ENCODE measurements around the gene CFAP65. TPM values are rescaled to one million over a fixed set of nuclear protein-coding genes. Genes with fewer than 3 reads are reported as not detected.

The CFAP65 gene
- total RNA-seq, 1 experiment from 2014 or later: 0.44 TPM

DNA sequence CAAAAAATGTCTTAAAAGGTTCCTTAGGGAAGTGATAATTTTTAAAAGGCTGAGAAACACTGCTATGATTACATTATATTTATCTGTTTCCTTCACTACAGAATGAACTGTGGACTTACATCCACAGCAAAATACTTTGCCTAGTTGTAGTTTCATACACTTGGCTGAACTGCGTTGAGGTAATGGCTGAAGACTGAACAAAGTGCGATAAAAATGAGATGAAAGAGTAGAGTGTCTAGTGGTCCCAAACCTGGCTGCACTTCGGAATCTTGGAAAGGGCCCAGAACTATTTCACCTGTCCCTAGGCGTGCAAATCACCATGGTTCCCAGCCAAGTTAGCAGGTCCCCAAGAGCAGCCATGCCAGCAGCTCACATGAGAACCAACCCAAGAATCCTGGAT lies 37.6 kb upstream of the CFAP65 start:
- H3K4me3 Mint-ChIP-seq: no peak overlapping the region
- ChIA-PET POLR2A (no interaction called here), CTCF (interaction anchor here (1.0 to 4.0 kb wide), 6 partner anchors 25 to 49 kb away, joined by 3 to 18 read pairs (median 6); no protein-coding TSS in a partner anchor)
- TF ChIP-seq, protein P1, sequence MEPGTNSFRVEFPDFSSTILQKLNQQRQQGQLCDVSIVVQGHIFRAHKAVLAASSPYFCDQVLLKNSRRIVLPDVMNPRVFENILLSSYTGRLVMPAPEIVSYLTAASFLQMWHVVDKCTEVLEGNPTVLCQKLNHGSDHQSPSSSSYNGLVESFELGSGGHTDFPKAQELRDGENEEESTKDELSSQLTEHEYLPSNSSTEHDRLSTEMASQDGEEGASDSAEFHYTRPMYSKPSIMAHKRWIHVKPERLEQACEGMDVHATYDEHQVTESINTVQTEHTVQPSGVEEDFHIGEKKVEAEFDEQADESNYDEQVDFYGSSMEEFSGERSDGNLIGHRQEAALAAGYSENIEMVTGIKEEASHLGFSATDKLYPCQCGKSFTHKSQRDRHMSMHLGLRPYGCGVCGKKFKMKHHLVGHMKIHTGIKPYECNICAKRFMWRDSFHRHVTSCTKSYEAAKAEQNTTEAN (CRISPR knock-in tag; IDR thresholded peaks at IDR 0.05): no peak
- no peak for TF ChIP-seq KAT7 (CRISPR knock-in tag; IDR thresholded peaks at IDR 0.05; ENCODE audit: borderline replicate concordance)
- no peak for TF ChIP-seq TEAD1 (CRISPR knock-in tag; IDR thresholded peaks at IDR 0.05)
- TF ChIP-seq TEAD4 (CRISPR knock-in tag; IDR thresholded peaks at IDR 0.05): no peak
- TF ChIP-seq ETV6 (CRISPR knock-in tag; IDR thresholded peaks at IDR 0.05): no peak
- H3K36me3 Mint-ChIP-seq: no peaks in the 10 kb centered on the region; the same call in 1 of the 2 replicates
- ATAC-seq (no peak), DNase-seq (ENCODE audit: low spot score) (no peak)
- no peak overlapping the region for H3K27ac Mint-ChIP-seq
- peaks cover 10% of the 10 kb centered on the region for H3K4me1 Mint-ChIP-seq
- H3K9me3 Mint-ChIP-seq: no peaks in the 10 kb centered on the region
- no peaks in the 10 kb centered on the region for H3K27me3 Mint-ChIP-seq (ENCODE audit: low read depth)

DNA sequence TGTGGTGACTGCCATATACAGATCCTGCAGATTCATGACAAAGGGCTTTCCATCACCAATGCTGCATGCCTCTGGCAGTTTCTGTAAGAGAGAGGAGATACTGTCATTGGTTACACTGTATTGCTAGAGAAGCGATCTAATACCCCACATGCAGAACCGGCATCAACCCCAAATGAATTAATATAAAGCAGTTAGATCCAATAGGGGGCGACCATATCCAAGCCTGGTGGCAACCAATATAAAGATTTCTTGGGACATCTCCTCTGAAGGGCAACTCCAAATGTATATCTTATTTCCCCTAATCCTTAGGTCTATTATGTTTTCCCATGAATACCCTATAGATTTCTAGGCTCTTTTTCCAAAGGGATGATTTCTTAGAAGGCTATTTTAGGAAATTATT lies 36.8 kb upstream of the CFAP65 start:
- Mint-ChIP-seq H3K27ac (no peak overlapping the region), H3K9me3 (no peaks in the 10 kb centered on the region), H3K4me1 (peaks cover 12% of the 10 kb centered on the region), H3K4me3 (no peak overlapping the region), H3K36me3 (no peaks in the 10 kb centered on the region; the same call in 1 of the 2 replicates), H3K27me3 (ENCODE audit: low read depth) (no peaks in the 10 kb centered on the region)
- ChIA-PET POLR2A (no interaction called here), CTCF (interaction anchor here (1.1 to 1.2 kb wide), 2 partner anchors 26 to 42 kb away, joined by 5 to 7 read pairs; no protein-coding TSS in a partner anchor)
- no peak for TF ChIP-seq ZNF219 (CRISPR knock-in tag; IDR thresholded peaks at IDR 0.05; ENCODE audit: borderline replicate concordance)
- no peak for TF ChIP-seq NR1H2 (CRISPR knock-in tag; IDR thresholded peaks at IDR 0.05)
- TF ChIP-seq, protein P2, sequence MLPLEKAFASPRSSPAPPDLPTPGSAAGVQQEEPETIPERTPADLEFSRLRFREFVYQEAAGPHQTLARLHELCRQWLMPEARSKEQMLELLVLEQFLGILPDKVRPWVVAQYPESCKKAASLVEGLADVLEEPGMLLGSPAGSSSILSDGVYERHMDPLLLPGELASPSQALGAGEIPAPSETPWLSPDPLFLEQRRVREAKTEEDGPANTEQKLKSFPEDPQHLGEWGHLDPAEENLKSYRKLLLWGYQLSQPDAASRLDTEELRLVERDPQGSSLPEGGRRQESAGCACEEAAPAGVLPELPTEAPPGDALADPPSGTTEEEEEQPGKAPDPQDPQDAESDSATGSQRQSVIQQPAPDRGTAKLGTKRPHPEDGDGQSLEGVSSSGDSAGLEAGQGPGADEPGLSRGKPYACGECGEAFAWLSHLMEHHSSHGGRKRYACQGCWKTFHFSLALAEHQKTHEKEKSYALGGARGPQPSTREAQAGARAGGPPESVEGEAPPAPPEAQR (CRISPR knock-in tag; IDR thresholded peaks at IDR 0.05): no peak
- no peak for TF ChIP-seq CREB1 (CRISPR knock-in tag; IDR thresholded peaks at IDR 0.05)
- TF ChIP-seq ZNF416 (CRISPR knock-in tag; IDR thresholded peaks at IDR 0.05): no peak
- TF ChIP-seq, protein P3, sequence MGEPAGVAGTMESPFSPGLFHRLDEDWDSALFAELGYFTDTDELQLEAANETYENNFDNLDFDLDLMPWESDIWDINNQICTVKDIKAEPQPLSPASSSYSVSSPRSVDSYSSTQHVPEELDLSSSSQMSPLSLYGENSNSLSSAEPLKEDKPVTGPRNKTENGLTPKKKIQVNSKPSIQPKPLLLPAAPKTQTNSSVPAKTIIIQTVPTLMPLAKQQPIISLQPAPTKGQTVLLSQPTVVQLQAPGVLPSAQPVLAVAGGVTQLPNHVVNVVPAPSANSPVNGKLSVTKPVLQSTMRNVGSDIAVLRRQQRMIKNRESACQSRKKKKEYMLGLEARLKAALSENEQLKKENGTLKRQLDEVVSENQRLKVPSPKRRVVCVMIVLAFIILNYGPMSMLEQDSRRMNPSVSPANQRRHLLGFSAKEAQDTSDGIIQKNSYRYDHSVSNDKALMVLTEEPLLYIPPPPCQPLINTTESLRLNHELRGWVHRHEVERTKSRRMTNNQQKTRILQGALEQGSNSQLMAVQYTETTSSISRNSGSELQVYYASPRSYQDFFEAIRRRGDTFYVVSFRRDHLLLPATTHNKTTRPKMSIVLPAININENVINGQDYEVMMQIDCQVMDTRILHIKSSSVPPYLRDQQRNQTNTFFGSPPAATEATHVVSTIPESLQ (CRISPR knock-in tag; IDR thresholded peaks at IDR 0.05): no peak
- TF ChIP-seq NFE2L1 (CRISPR knock-in tag; IDR thresholded peaks at IDR 0.05): no peak
- TF ChIP-seq ZNF121 (CRISPR knock-in tag; IDR thresholded peaks at IDR 0.05): no peak
- TF ChIP-seq, protein P4, sequence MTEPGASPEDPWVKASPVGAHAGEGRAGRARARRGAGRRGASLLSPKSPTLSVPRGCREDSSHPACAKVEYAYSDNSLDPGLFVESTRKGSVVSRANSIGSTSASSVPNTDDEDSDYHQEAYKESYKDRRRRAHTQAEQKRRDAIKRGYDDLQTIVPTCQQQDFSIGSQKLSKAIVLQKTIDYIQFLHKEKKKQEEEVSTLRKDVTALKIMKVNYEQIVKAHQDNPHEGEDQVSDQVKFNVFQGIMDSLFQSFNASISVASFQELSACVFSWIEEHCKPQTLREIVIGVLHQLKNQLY (CRISPR knock-in tag; IDR thresholded peaks at IDR 0.05): no peak
- no peak for TF ChIP-seq HMGA2 (CRISPR knock-in tag; IDR thresholded peaks at IDR 0.05)
- TF ChIP-seq SMAD4 (CRISPR knock-in tag; IDR thresholded peaks at IDR 0.05): no peak
- TF ChIP-seq, protein P5, sequence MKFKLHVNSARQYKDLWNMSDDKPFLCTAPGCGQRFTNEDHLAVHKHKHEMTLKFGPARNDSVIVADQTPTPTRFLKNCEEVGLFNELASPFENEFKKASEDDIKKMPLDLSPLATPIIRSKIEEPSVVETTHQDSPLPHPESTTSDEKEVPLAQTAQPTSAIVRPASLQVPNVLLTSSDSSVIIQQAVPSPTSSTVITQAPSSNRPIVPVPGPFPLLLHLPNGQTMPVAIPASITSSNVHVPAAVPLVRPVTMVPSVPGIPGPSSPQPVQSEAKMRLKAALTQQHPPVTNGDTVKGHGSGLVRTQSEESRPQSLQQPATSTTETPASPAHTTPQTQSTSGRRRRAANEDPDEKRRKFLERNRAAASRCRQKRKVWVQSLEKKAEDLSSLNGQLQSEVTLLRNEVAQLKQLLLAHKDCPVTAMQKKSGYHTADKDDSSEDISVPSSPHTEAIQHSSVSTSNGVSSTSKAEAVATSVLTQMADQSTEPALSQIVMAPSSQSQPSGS (CRISPR knock-in tag; IDR thresholded peaks at IDR 0.05; ENCODE audit: borderline replicate concordance, low read depth): no peak
- TF ChIP-seq, protein P6, sequence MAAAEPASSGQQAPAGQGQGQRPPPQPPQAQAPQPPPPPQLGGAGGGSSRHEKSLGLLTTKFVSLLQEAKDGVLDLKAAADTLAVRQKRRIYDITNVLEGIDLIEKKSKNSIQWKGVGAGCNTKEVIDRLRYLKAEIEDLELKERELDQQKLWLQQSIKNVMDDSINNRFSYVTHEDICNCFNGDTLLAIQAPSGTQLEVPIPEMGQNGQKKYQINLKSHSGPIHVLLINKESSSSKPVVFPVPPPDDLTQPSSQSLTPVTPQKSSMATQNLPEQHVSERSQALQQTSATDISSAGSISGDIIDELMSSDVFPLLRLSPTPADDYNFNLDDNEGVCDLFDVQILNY (CRISPR knock-in tag; IDR thresholded peaks at IDR 0.05): no peak
- no peak for TF ChIP-seq ZNF317 (CRISPR knock-in tag; IDR thresholded peaks at IDR 0.05; ENCODE audit: borderline replicate concordance, low read depth)
- TF ChIP-seq IRF2 (CRISPR knock-in tag; IDR thresholded peaks at IDR 0.05; ENCODE audit: borderline replicate concordance, low read depth): no peak
- no peak for TF ChIP-seq MYBL2 (CRISPR knock-in tag; IDR thresholded peaks at IDR 0.05)
- no peak for TF ChIP-seq CREM (CRISPR knock-in tag; IDR thresholded peaks at IDR 0.05)
- DNase-seq (ENCODE audit: low spot score) (no peak), ATAC-seq (no peak)
